ENCODE data around the gene HEPH. TPM values are rescaled to one million over a fixed set of nuclear protein-coding genes. Genes with fewer than 3 reads are reported as not detected.

Gene HEPH
- total and polyA plus RNA-seq, 8 donors: 0.31 to 2.7 (median 0.79) TPM

GRCh38 chrX:66163447-66163846 is 600 bp upstream of the HEPH start:
- TF ChIP-seq CTCF (IDR thresholded peaks at IDR 0.05): no peak
- no peak for ATAC-seq
- DNase-seq: no peak
- peaks cover 0 to 15% (median 2%) of the 10 kb centered on the region in 4 donors for H3K27me3 ChIP-seq
- no peak overlapping the region for H3K4me3 ChIP-seq
- intact Hi-C loops (cut with DNase I): no loop called here
- no peak overlapping the region for H3K27ac ChIP-seq
- no peaks in the 10 kb centered on the region for H3K9me3 ChIP-seq
- WGBS, 2 donors: 27 to 42% methylated on average over 1 of the region's 1 CpG
- H3K36me3 ChIP-seq: no peaks in the 10 kb centered on the region
- FAIRE-seq: peak; percentile 53
- no peaks in the 10 kb centered on the region for H3K4me1 ChIP-seq

- Histone ChIP-seq H3K36me3 (no peaks in the 10 kb centered on the region), H3K4me3 (no peak overlapping the region), H3K27ac (no peak overlapping the region), H3K9me3 (no peaks in the 10 kb centered on the region), H3K4me1 (no peaks in the 10 kb centered on the region), H3K27me3 (peaks cover 0 to 15% (median 4%) of the 10 kb centered on the region in 4 donors)
- DNase-seq (no peak), ATAC-seq (no peak), FAIRE-seq (no peak)
- no peak for TF ChIP-seq CTCF (IDR thresholded peaks at IDR 0.05)
- 11 to 15% methylated on average over 3 of the region's 3 CpGs for WGBS, 2 donors
- intact Hi-C loops (cut with DNase I): no loop called here
Measured at GRCh38 chrX:66164470-66164869, 423 bp downstream of the HEPH start.

GRCh38 chrX:66164931-66165330 is 884 bp downstream of the HEPH start:
- no peak overlapping the region for H3K27ac ChIP-seq
- H3K36me3 ChIP-seq: no peaks in the 10 kb centered on the region
- ATAC-seq: no peak
- no peak for DNase-seq
- no peak for TF ChIP-seq CTCF (IDR thresholded peaks at IDR 0.05)
- no peaks in the 10 kb centered on the region for H3K9me3 ChIP-seq
- 15 to 27% methylated on average over 2 of the region's 2 CpGs for WGBS, 2 donors
- peaks cover 0 to 15% (median 5%) of the 10 kb centered on the region in 4 donors for H3K27me3 ChIP-seq
- no peak overlapping the region for H3K4me3 ChIP-seq
- no peaks in the 10 kb centered on the region for H3K4me1 ChIP-seq
- intact Hi-C loops (cut with DNase I): no loop called here
- FAIRE-seq: peak; percentile 39

- no peaks in the 10 kb centered on the region for H3K9me3 ChIP-seq
- ATAC-seq: no peak
- H3K27ac ChIP-seq: no peak overlapping the region
- no peak for DNase-seq
- no peaks in the 10 kb centered on the region for H3K4me1 ChIP-seq
- no peak for TF ChIP-seq CTCF (IDR thresholded peaks at IDR 0.05)
- intact Hi-C loops (cut with DNase I): no loop called here
- peak; percentile 96 for FAIRE-seq
- H3K27me3 ChIP-seq: peaks cover 0 to 10% (median 6%) of the 10 kb centered on the region in 4 donors
- H3K36me3 ChIP-seq: no peaks in the 10 kb centered on the region
- no peak overlapping the region for H3K4me3 ChIP-seq
Measured at GRCh38 chrX:66166671-66167070, 2.6 kb downstream of the HEPH start.

- intact Hi-C loops (cut with DNase I): no loop called here
- no peak for ATAC-seq
- DNase-seq: no peak
- WGBS, 2 donors: 39 to 41% methylated on average over 2 of the region's 2 CpGs
- FAIRE-seq: no peak
- no peaks in the 10 kb centered on the region for H3K36me3 ChIP-seq
- H3K4me1 ChIP-seq: no peaks in the 10 kb centered on the region
- no peaks in the 10 kb centered on the region for H3K9me3 ChIP-seq
- H3K27me3 ChIP-seq: peaks cover 0 to 10% (median 6%) of the 10 kb centered on the region in 4 donors
- no peak overlapping the region for H3K4me3 ChIP-seq
- TF ChIP-seq CTCF (IDR thresholded peaks at IDR 0.05): no peak
- no peak overlapping the region for H3K27ac ChIP-seq
Measured at GRCh38 chrX:66167431-66167830, 3.4 kb downstream of the HEPH start.

Data from pancreas (tissue), 10 donors.